ENCODE results near the gene CCDC15.

GRCh38 chr11:124954590-124954955 lies 571 bp downstream of the CCDC15 start:
- TF ChIP-seq CTCF (IDR thresholded peaks at IDR 0.05) (no peak), POLR2AphosphoS5 (IDR thresholded peaks at IDR 0.05) (no peak), EP300 (IDR thresholded peaks at IDR 0.05) (no peak)

Measured in stomach (tissue), 4 donors.